HG03095 (cell line): Measurements from ENCODE around the gene ANKS1B.
"Not testable (repeated sequence)": the region's sequence is repeated elsewhere in the genome, so short reads cannot be mapped to it uniquely, and the experiment has no call there.

Experiments
- ATAC-seq: cut with Tn5 transposase; IDR thresholded peaks from one replicate; pipeline ENCODE4 v1.9.1; 2021; ENCODE audit warnings: moderate library complexity; ENCODE audit not compliant: unreplicated experiment

ANKS1B gene

GRCh38 chr12:99767809-99768208 is 216.9 kb downstream of the ANKS1B start:
- no peak for ATAC-seq

GRCh38 chr12:99766408-99766807 is 218.3 kb downstream of the ANKS1B start:
- no peak for ATAC-seq

DNA sequence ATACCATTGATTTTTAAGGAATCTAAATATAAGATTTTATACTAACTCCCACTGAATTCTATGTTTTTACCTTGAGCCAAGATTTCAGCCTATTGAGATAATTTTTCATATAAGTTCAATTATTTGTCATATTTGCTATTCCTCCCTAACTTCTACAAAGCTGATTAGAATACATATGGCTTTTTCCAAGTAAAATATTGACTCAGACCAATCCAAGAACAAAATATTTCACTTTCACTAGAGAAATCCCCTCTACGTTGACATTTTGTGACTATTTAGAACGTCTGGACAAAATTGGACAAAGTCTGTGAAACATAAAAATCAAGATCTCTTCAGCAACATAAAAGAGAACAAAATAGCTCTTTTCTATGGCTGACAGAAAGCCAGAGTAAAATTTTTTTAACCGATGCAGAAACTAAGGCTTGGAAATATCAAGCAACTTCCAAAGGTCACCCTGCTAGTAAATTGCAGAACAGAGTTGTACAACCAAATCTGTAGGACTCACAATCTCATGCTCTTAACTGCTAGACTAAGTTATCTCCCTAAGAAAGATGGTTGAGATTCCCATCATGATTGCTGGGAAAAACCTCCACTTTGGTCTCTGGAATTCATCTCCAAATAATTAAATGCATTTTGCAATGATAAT is 219.1 kb downstream of the ANKS1B start:
- no peak for ATAC-seq

- no peak for ATAC-seq
These were observed 225.3 kb downstream of the ANKS1B start for GRCh38 chr12:99759444-99759843.

GRCh38 chr12:99758997-99759396 is 225.7 kb downstream of the ANKS1B start:
- ATAC-seq: no peak

DNA sequence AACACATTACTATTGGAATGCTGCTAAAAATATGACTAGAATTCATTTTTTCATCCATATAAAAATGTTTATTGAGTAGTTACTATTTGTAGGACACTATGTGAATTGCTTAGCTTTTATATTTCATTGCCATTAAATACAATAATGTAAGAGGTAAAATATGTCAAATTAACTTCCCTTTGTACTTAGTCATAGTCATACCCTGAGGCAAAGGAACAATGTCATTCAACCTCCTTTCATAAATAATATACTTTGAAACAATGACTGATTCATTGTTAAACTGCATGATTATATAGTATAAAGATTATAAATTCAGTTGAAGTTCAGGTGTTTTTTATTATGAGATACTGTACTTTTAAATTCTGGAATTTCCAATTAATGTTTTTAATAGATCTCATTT is 232.0 kb downstream of the ANKS1B start:
- no peak for ATAC-seq

DNA sequence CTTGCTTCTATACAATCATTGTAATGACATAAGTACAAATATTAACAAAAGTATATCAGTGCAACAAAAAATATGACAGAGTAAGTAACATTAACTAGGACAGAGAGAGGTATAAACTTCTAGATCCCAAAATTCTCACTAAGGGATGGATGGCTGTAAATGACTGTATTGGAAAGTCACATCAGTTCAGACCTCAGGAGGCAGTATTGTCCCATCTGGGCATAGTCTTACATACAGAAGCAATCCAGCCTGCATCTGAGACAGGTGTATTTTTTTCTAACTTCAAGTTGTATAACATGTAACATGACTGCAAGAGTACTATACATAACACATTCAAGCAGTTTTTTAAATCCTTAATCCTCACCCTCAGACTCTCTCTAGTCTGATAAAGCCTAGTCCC is 238.2 kb downstream of the ANKS1B start:
- no peak for ATAC-seq

- ATAC-seq: no peak
These were observed 238.8 kb downstream of the ANKS1B start for GRCh38 chr12:99745895-99746294.

- no peak for ATAC-seq
These were observed 239.6 kb downstream of the ANKS1B start for GRCh38 chr12:99745121-99745520.

DNA sequence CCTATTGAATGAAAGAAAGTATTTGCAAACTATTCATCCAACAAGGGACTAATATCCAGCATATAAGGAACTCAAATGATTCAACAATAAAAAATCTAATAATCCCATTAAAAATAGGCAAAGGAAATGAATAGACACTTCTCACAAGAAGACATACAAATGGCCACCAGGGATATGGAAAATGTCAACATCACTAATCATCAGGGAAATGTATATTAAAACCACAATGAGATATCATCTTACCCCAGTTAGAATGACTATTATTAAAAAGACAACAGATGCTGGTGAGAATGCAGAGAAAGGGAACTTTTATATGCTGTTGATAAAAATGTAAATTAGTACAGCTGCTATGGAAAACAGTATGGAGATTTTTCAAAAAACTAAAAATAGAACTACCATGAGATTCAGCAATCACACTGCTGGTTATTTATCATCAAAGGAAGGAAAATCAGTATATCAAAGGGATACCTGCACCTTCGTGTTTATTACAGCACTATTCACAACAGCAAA is 247.9 kb downstream of the ANKS1B start:
- no peak for ATAC-seq

- no peak for ATAC-seq
These were observed 252.6 kb downstream of the ANKS1B start for GRCh38 chr12:99732131-99732530.

- ATAC-seq: no peak
These were observed 261.8 kb downstream of the ANKS1B start for GRCh38 chr12:99722690-99723486.

- no peak for ATAC-seq
These were observed 262.9 kb downstream of the ANKS1B start for GRCh38 chr12:99721715-99722275.

DNA sequence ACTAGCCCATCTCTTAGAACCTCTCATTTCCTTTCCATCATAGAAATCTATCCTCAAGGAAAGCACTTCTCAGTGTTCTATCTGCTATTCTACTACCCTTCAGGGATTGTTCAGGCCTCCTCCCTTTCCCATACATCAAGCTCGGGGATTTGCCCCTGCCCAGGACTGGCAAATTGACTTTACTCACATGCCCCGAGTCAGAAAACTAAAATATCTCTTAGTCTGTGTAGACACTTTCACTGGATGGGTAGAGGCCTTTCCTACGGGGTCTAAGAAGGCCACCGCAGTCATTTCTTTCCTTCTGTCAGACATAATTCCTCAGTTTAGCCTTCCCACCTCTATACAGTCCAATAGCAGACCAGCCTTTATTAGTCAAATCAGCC is 264.7 kb downstream of the ANKS1B start:
- ATAC-seq: not testable (repeated sequence)

GRCh38 chr12:99719411-99720082 is 265.2 kb downstream of the ANKS1B start:
- not testable (repeated sequence) for ATAC-seq

DNA sequence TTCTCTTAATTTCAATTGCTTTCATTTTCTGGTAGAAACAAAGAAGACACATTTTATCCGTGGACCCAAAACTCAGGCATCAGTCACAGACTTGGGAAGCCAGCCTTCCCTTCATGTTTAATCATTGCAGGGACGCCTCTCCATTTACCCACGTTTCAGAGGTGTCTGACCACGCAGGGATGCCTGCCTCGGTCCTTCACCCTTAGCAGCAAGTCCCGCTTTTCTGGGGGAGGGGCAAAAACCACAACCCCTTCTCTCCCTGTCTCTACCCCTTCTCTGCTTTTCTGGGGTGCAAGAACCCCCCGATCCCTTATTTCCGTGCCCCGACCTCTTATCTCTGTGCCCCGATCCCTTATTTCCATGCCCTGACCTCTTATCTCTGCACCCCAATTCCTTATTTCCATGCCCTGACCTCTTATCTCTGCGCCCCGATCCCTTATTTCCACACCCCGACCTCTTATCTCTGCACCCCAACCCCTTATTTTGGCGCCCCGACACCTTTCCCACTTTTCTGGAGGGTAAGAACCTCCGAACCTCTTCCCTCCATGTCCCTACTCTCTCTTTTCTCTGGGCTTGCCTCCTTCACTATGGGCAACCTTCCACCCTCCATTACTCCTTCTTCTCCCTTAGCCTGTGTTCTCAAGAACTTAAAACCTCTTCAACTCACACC is 268.8 kb downstream of the ANKS1B start:
- ATAC-seq: not testable (repeated sequence)

DNA sequence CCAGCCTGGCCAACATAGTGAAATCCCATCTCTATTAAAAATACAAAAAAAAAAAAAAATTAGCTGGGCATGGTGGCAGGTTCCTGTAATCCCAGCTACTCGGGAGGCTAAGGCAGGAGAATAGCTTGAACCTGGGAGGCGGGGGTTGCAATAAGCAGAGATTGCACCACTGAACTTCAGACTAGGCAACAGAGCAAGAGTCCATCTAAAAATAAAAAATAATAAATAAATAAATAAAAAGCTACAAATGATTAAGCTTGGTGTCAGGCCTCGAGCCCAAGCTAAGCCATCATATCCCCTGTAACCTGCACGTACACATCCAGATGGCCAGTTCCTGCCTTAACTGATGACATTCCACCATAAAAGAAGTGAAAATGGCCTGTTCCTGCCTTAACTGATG is 269.8 kb downstream of the ANKS1B start:
- ATAC-seq: not testable (repeated sequence)

- no peak for ATAC-seq
These were observed 270.7 kb downstream of the ANKS1B start for GRCh38 chr12:99713946-99714520.

DNA sequence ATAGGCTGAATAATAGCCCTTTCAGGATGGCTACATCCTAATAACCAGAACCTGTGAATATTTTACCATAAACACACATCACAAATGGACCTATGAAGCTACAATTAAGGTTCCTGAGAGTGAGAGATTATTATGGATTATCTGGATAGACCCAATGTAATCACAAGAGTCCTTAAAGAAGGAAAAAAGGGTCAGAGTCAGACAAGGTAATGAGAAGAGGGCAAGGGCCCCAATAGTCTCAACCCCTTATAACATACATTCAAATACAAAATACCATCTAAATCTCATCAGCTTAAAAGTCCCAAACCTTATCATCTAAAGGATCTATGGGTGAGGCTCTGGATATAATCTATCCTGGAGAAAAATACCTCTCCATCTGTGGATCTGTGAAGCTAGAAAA is 272.5 kb downstream of the ANKS1B start:
- no peak for ATAC-seq

- ATAC-seq: no peak
These were observed 273.5 kb downstream of the ANKS1B start for GRCh38 chr12:99711246-99711645.

- no peak for ATAC-seq
These were observed 275.1 kb downstream of the ANKS1B start for GRCh38 chr12:99709619-99710018.
